SU-DHL-6 (cell line): ENCODE data around the gene E4F1.

Source experiments
- H2AFZ ChIP-seq: fragments of 200-600 bp; sonication (generic); 2 replicates; pipeline ENCODE4 v1.6.1; 2014; ENCODE audit warnings: low read depth, mild to moderate bottlenecking, moderate library complexity, mixed read lengths, antibody characterized with exemption, low read length; ENCODE audit not compliant: severe bottlenecking
- H3F3A ChIP-seq: fragments of 200-600 bp; shearing (Covaris generic); 2 replicates; pipeline ENCODE4 v1.6.0; 2016; ENCODE audit warnings: antibody characterized with exemption, mild to moderate bottlenecking; ENCODE audit not compliant: insufficient read depth
- H3K27ac ChIP-seq: fragments of 200-600 bp; sonication (generic); 2 replicates; pipeline ENCODE4 v1.5.1; 2016; ENCODE audit warnings: low read depth, mild to moderate bottlenecking, low read length, moderate library complexity, mixed read lengths
- H3K27me3 ChIP-seq: fragments of 200-600 bp; sonication (generic), shearing (Covaris generic); 2 replicates; pipeline ENCODE4 v1.6.0; 2014; ENCODE audit warnings: mild to moderate bottlenecking, low read length
- H3K36me3 ChIP-seq: fragments of 200-600 bp; sonication (generic); 2 replicates; pipeline ENCODE4 v1.6.1; 2014; ENCODE audit warnings: mild to moderate bottlenecking, low read length, mixed read lengths
- H3K4me2 ChIP-seq: fragments of 300-600, 200-600 bp; shearing (Covaris generic), sonication (generic); 2 replicates; pipeline ENCODE4 v1.6.0; 2014; ENCODE audit warnings: low read length, low read depth, mild to moderate bottlenecking; ENCODE audit not compliant: poor library complexity, severe bottlenecking
- H3K4me3 ChIP-seq: fragments of 200-600 bp; sonication (generic); 2 replicates; pipeline ENCODE4 v1.5.1; 2014; ENCODE audit warnings: antibody characterized with exemption, low read length, mild to moderate bottlenecking, mixed read lengths; ENCODE audit not compliant: insufficient read depth, poor library complexity, severe bottlenecking
- H3K79me2 ChIP-seq: fragments of 200-600 bp; sonication (generic); 2 replicates; pipeline ENCODE4 v1.6.1; 2014; ENCODE audit warnings: mild to moderate bottlenecking, low read length, moderate library complexity; ENCODE audit not compliant: insufficient read depth
- H3K9ac ChIP-seq: fragments of 200-600 bp; sonication (generic); 2 replicates; pipeline ENCODE4 v1.7.0; 2014; ENCODE audit warnings: mild to moderate bottlenecking, low read length
- H3K9me2 ChIP-seq: fragments of 200-600 bp; sonication (generic); replicated peaks from 2 replicates; pipeline ENCODE4 v1.6.1; 2014; ENCODE audit warnings: low read length; ENCODE audit not compliant: insufficient read depth
- H3K9me3 ChIP-seq: fragments of 200-600 bp; sonication (generic); 2 replicates; pipeline ENCODE4 v1.6.1; 2014; ENCODE audit warnings: low read length, mixed read lengths; ENCODE audit not compliant: insufficient read depth
- H4K20me1 ChIP-seq: fragments of 200-600 bp; sonication (generic); 2 replicates; pipeline ENCODE4 v1.6.1; 2014; ENCODE audit warnings: low read depth, mild to moderate bottlenecking, antibody characterized with exemption, low read length, moderate library complexity, mixed read lengths
- EZH2phosphoT487 ChIP-seq: fragments of 200-600 bp; sonication (generic), shearing (Covaris generic); conservative IDR thresholded peaks from 2 replicates; pipeline ENCODE4 v1.6.1; 2018; ENCODE audit warnings: mild to moderate bottlenecking, antibody characterized with exemption, low read length, moderate library complexity, mixed read lengths
- TF ChIP-seq, protein P1 (sequence below): fragments of 200-600 bp; sonication (generic); IDR thresholded peaks from one replicate; pipeline ENCODE4 v1.5.1; 2017; ENCODE audit warnings: antibody characterized with exemption, mild to moderate bottlenecking, low read length, moderate library complexity; ENCODE audit not compliant: insufficient read depth, poor library complexity, severe bottlenecking

Gene E4F1

DNA sequence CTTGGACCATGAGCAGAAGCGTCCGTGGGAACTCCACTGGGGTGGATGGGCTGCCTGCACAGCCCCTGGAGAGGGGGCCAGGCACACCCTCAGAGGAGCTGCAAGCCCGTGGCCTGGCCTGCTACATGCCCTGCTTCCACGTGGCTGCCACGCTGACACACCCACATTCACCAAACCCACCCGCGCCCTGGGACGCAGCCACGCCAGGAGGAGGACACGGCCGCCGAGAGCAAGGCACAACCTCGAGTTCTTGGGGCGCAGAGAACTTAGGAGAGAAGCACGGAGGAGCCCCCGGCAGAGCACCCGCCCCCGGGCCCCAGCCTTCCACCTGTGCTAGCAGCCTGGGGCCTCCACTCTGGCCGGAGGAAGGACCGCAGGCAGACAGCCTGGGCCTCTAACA lies 45.8 kb upstream of the E4F1 start:
- Histone ChIP-seq H3K79me2 (no peaks in the 10 kb centered on the region), H3K4me2 (no peak overlapping the region), H3K27ac (no peak overlapping the region), H3K9me3 (no peaks in the 10 kb centered on the region), H3K9ac (no peak overlapping the region), H3F3A (no peaks in the 10 kb centered on the region), H4K20me1 (no peaks in the 10 kb centered on the region), H3K27me3 (no peaks in the 10 kb centered on the region), H3K4me3 (no peak overlapping the region), H3K9me2 (no peaks in the 10 kb centered on the region), H3K36me3 (no peaks in the 10 kb centered on the region), H2AFZ (no peak overlapping the region)
- no peak for TF ChIP-seq EZH2phosphoT487

DNA sequence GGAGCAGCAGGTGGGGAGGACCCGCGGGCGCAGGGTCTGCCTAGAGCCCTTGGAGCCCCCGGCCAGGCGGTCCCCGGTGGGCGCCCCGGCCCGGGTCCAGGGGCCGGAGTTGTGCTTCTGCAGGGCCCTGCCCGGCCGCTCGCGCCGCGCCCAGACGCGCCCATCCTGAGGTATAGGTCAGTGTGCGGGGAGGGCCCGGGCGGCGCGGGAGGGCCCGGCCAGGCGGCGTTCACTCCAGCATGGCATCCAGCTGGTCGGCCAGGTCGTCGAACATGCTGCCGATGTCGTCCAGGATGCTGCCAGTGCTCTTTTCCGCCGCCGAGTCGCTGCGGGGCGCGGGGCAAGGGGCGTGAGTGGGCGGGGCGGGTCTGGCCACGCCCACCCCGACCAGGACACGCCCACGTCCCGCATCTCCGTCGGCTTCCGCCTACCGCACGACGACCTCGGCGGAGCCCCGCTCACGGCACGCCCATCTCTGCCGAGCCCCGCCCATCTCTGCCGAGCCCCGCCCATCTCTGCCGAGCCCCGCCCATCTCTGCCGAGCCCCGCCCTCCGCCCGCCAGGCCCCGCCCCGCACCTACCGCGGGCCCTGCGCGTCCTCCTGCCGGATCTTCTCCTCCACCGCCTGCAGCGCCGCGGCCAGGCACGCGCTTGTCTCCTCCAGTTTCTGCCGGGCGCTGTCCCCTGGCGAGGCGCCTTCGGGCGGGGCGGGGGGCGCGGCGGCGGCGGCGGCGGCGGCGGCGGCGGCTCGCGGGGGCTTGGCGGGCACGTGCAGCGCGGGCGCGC lies 44.9 kb upstream of the E4F1 start:
- H3K27ac ChIP-seq = no peak overlapping the region
- H2AFZ ChIP-seq = no peak overlapping the region
- H3K36me3 ChIP-seq = no peaks in the 10 kb centered on the region
- no peak overlapping the region for H3K9ac ChIP-seq
- H3K9me2 ChIP-seq = no peaks in the 10 kb centered on the region
- H3K27me3 ChIP-seq = no peaks in the 10 kb centered on the region
- no peaks in the 10 kb centered on the region for H3K79me2 ChIP-seq
- no peak overlapping the region for H3K4me2 ChIP-seq
- no peaks in the 10 kb centered on the region for H4K20me1 ChIP-seq
- no peak overlapping the region for H3K4me3 ChIP-seq
- H3F3A ChIP-seq = no peaks in the 10 kb centered on the region
- H3K9me3 ChIP-seq = no peaks in the 10 kb centered on the region
- TF ChIP-seq EZH2phosphoT487 = no peak
- TF ChIP-seq, protein P1, sequence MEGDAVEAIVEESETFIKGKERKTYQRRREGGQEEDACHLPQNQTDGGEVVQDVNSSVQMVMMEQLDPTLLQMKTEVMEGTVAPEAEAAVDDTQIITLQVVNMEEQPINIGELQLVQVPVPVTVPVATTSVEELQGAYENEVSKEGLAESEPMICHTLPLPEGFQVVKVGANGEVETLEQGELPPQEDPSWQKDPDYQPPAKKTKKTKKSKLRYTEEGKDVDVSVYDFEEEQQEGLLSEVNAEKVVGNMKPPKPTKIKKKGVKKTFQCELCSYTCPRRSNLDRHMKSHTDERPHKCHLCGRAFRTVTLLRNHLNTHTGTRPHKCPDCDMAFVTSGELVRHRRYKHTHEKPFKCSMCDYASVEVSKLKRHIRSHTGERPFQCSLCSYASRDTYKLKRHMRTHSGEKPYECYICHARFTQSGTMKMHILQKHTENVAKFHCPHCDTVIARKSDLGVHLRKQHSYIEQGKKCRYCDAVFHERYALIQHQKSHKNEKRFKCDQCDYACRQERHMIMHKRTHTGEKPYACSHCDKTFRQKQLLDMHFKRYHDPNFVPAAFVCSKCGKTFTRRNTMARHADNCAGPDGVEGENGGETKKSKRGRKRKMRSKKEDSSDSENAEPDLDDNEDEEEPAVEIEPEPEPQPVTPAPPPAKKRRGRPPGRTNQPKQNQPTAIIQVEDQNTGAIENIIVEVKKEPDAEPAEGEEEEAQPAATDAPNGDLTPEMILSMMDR = no peak

DNA sequence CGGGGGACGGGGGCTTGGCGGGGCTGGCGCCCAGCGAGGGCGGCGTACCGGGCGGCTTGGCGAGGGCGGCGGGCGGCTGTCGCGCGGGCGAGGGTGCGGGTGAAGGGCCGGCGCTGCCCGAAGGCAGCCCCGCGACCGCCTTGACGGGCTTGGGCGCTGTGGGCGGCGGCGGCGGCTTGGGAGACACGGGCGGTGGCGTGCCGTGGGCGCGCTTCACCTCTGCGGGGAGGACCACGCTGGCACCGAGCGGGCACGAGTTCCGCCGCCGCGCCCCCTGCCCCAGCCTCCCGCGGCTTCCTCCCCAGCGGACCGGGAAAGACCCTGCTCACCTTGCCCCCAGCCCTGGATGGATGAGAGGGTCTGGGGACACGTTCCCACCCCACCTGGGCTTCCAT lies 44.3 kb upstream of the E4F1 start:
- H3K79me2 ChIP-seq = no peaks in the 10 kb centered on the region
- TF ChIP-seq EZH2phosphoT487 = no peak
- TF ChIP-seq, protein P1 = no peak
- H3F3A ChIP-seq = no peaks in the 10 kb centered on the region
- no peaks in the 10 kb centered on the region for H3K9me2 ChIP-seq
- H2AFZ ChIP-seq = no peak overlapping the region
- H3K4me2 ChIP-seq = no peak overlapping the region
- no peaks in the 10 kb centered on the region for H3K36me3 ChIP-seq
- no peak overlapping the region for H3K4me3 ChIP-seq
- H3K27ac ChIP-seq = no peak overlapping the region
- no peaks in the 10 kb centered on the region for H3K9me3 ChIP-seq
- H3K27me3 ChIP-seq = no peaks in the 10 kb centered on the region
- no peaks in the 10 kb centered on the region for H4K20me1 ChIP-seq
- H3K9ac ChIP-seq = no peak overlapping the region

DNA sequence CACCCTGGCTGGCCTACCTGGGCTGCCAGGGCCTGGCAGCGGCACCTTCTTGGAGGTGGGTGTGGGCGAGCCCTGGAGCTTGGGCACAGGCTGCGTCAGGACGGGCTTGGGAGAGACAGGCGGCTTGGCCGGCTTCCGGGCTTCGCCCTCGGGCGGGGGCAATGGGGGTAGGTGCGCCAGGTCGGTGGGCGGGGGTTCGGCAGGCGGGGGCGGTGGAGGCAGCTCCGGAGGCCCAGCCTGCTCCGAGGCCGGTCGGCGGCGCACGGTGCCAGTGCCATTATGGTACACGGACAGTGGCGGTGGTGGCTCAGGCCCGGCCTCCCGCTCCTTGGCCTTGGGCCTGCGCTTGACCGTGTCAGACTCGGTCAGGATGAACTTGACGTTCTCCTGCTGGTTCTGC lies 43.8 kb upstream of the E4F1 start:
- Histone ChIP-seq H3K4me3 (no peak overlapping the region), H3F3A (no peaks in the 10 kb centered on the region), H3K9me2 (no peaks in the 10 kb centered on the region), H3K9me3 (no peaks in the 10 kb centered on the region), H3K9ac (no peak overlapping the region), H3K36me3 (no peaks in the 10 kb centered on the region), H3K27ac (no peak overlapping the region), H3K27me3 (no peaks in the 10 kb centered on the region), H2AFZ (no peak overlapping the region), H3K4me2 (no peak overlapping the region), H3K79me2 (no peaks in the 10 kb centered on the region), H4K20me1 (no peaks in the 10 kb centered on the region; the same call in 1 of the 2 replicates)
- TF ChIP-seq, protein P1 = no peak
- no peak for TF ChIP-seq EZH2phosphoT487
